ENCODE measurements around the gene SLC22A23.

GRCh38 chr6:3250231-3250675, 206.6 kb downstream of the SLC22A23 start:
- TF ChIP-seq CTCF (optimal IDR thresholded peaks at IDR 0.05 in 1 of 3, IDR thresholded peaks at IDR 0.05 in 1 of 3, conservative IDR thresholded peaks at IDR 0.05 in 1 of 3; ENCODE audit: extremely low read depth in 1 of 3, insufficient read depth in 2 of 3, low read length in 3 of 3) (no peak), EZH2 (IDR thresholded peaks at IDR 0.05; ENCODE audit: low read length) (no peak)

Data from keratinocyte (primary cell).